ENCODE measurements around the gene NOB1.

DNA sequence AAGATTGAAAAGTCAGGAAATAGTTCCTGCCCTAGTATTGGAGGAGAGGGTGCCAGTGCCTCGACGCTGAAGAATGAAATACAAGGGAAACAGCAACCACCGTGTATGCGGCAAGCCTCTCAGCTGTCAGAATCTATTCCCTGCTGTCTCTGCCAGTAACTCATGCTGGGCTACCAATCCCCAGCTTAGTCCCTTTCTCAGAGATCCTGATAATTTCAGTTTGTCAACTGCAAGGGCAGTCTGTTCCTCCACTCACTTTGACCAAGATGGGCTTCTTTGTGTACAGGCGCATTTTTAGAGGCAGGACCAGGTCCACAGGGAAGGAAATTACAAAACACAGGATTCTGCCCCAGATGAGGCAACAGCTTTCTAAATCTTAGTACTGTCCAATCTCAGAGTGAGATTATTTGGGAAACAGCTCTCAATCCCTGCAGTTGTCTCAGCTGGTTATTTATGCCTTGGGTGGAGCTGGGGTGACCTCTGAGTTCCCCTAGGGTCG is 29.7 kb downstream of the NOB1 start:
- no peak for TF ChIP-seq POLR2AphosphoS5 (IDR thresholded peaks at IDR 0.05; ENCODE audit: low read depth, low read length)
- TF ChIP-seq, protein P1, sequence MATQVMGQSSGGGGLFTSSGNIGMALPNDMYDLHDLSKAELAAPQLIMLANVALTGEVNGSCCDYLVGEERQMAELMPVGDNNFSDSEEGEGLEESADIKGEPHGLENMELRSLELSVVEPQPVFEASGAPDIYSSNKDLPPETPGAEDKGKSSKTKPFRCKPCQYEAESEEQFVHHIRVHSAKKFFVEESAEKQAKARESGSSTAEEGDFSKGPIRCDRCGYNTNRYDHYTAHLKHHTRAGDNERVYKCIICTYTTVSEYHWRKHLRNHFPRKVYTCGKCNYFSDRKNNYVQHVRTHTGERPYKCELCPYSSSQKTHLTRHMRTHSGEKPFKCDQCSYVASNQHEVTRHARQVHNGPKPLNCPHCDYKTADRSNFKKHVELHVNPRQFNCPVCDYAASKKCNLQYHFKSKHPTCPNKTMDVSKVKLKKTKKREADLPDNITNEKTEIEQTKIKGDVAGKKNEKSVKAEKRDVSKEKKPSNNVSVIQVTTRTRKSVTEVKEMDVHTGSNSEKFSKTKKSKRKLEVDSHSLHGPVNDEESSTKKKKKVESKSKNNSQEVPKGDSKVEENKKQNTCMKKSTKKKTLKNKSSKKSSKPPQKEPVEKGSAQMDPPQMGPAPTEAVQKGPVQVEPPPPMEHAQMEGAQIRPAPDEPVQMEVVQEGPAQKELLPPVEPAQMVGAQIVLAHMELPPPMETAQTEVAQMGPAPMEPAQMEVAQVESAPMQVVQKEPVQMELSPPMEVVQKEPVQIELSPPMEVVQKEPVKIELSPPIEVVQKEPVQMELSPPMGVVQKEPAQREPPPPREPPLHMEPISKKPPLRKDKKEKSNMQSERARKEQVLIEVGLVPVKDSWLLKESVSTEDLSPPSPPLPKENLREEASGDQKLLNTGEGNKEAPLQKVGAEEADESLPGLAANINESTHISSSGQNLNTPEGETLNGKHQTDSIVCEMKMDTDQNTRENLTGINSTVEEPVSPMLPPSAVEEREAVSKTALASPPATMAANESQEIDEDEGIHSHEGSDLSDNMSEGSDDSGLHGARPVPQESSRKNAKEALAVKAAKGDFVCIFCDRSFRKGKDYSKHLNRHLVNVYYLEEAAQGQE (IDR thresholded peaks at IDR 0.05; ENCODE audit: insufficient read depth in 1 of 2, low read depth in 2 of 2, low read length in 2 of 2), result no peak
- no peak for TF ChIP-seq FOXP2 (optimal IDR thresholded peaks at IDR 0.05; ENCODE audit: borderline replicate concordance, extremely low read depth, extremely low read length, insufficient read depth)
- no peak for TF ChIP-seq SIN3A (IDR thresholded peaks at IDR 0.05; ENCODE audit: borderline replicate concordance, insufficient read depth, low read length)
- no peak for TF ChIP-seq TAF1 (IDR thresholded peaks at IDR 0.05; ENCODE audit: borderline replicate concordance, insufficient read depth, low read length)
